Stimulated activated naive CD8-positive, alpha-beta T cell treated with anti-CD3 and anti-CD28 coated beads, Interleukin-15, Interleukin-2, amounts not matched to agents 100 ng/mL and 50 ng/mL, for 24 hours (primary cell): ENCODE measurements around the gene ARHGAP18.

Experiments used
- H3K27ac Mint-ChIP-seq: one replicate; pipeline ENCODE4 v1.8.0; 2021; ENCODE audit warnings: mild to moderate bottlenecking, mixed read lengths
- H3K27me3 Mint-ChIP-seq: one replicate; pipeline ENCODE4 v1.8.0; 2021; ENCODE audit warnings: mixed read lengths
- H3K36me3 Mint-ChIP-seq: one replicate; pipeline ENCODE4 v1.8.0; 2021; ENCODE audit warnings: low read depth, mixed read lengths
- H3K4me1 Mint-ChIP-seq: one replicate; pipeline ENCODE4 v1.8.0; 2021; ENCODE audit warnings: low read depth, mixed read lengths
- H3K4me3 Mint-ChIP-seq: one replicate; pipeline ENCODE4 v1.8.0; 2021; ENCODE audit warnings: mild to moderate bottlenecking, mixed read lengths
- H3K9me3 Mint-ChIP-seq: one replicate; pipeline ENCODE4 v1.8.0; 2021; ENCODE audit warnings: mixed read lengths

Gene ARHGAP18

GRCh38 chr6:129672881-129673631 is 36.9 kb downstream of the ARHGAP18 start:
- peak overlapping the region; percentile 96 for H3K27ac Mint-ChIP-seq
- peaks cover 46% of the 10 kb centered on the region for H3K4me1 Mint-ChIP-seq
- no peaks in the 10 kb centered on the region for H3K27me3 Mint-ChIP-seq
- peak overlapping the region; percentile 76 for H3K4me3 Mint-ChIP-seq
- no peaks in the 10 kb centered on the region for H3K36me3 Mint-ChIP-seq
- no peaks in the 10 kb centered on the region for H3K9me3 Mint-ChIP-seq

DNA sequence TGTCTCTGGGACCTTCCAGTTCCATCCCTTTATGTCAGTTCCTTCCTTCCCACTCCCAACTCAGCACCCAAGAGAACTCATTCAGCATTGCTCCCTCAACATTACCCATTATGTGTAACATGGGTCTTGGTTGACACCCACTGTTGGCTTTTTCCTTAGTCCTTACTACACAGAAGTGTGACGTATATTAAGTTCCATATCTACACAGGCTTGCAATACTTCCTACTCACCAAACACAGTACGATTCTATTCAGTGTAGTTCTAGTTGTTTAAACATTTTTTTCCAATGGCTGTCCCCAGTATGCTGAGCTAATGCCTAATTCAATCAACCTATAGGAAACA is 37.7 kb downstream of the ARHGAP18 start:
- H3K4me1 Mint-ChIP-seq = peaks cover 42% of the 10 kb centered on the region
- H3K36me3 Mint-ChIP-seq = no peaks in the 10 kb centered on the region
- H3K9me3 Mint-ChIP-seq = no peaks in the 10 kb centered on the region
- H3K27ac Mint-ChIP-seq = peak overlapping the region; percentile 96
- H3K27me3 Mint-ChIP-seq = no peaks in the 10 kb centered on the region
- peak overlapping the region; percentile 76 for H3K4me3 Mint-ChIP-seq

DNA sequence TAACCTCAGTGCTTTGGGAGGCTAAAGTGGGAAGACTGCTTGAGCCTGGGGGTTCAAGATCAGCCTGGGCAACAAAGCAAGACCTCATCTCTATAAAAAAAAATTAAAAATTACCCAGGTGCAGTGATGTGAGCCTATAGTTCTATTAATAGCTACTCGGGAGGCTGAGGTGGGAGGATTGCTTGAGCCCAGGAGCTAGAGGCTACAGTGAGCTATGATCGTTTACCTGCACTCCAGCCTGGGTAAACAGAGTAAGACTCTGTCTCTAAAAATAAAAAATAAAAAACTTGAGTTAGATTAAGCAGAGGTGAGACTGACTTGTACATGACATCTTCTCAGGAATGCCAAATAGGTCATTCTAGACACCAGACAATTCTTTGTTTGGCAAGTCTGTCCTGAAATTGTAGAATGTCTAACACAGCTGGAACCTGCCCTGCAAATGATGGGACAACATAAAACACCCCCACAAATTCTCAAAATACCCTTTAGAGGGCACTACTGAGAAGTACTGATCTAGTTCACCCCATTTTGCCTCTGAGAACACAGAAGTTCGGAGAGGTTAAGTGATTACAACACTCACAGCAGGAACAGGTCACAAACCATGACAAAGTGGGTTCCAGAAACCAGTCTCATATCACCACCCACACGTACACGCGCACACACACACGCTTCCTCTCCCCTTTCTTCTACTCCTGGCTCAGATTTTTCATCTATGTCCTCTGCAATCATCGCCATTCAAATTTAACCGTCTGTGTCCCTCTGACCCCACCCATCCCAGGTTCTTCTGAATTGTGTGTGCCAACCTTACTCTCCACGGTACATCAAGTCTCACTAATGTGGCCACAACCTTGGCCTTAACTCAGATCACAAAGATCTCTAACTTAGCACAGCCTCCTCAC is 38.3 kb downstream of the ARHGAP18 start:
- H3K27me3 Mint-ChIP-seq = no peaks in the 10 kb centered on the region
- peak overlapping the region; percentile 76 for H3K4me3 Mint-ChIP-seq
- H3K9me3 Mint-ChIP-seq = no peaks in the 10 kb centered on the region
- peak overlapping the region; percentile 96 for H3K27ac Mint-ChIP-seq
- H3K4me1 Mint-ChIP-seq = peaks cover 41% of the 10 kb centered on the region
- H3K36me3 Mint-ChIP-seq = no peaks in the 10 kb centered on the region

GRCh38 chr6:129670634-129671033 is 39.3 kb downstream of the ARHGAP18 start:
- Mint-ChIP-seq H3K4me3 (no peak overlapping the region), H3K9me3 (no peaks in the 10 kb centered on the region), H3K27ac (no peak overlapping the region), H3K4me1 (peaks cover 41% of the 10 kb centered on the region), H3K36me3 (no peaks in the 10 kb centered on the region), H3K27me3 (no peaks in the 10 kb centered on the region)

- Mint-ChIP-seq H3K36me3 (no peaks in the 10 kb centered on the region), H3K4me1 (peaks cover 23% of the 10 kb centered on the region), H3K27me3 (no peaks in the 10 kb centered on the region), H3K9me3 (no peaks in the 10 kb centered on the region), H3K4me3 (no peak overlapping the region), H3K27ac (no peak overlapping the region)
Measured at GRCh38 chr6:129667621-129668020, 42.4 kb downstream of the ARHGAP18 start.

DNA sequence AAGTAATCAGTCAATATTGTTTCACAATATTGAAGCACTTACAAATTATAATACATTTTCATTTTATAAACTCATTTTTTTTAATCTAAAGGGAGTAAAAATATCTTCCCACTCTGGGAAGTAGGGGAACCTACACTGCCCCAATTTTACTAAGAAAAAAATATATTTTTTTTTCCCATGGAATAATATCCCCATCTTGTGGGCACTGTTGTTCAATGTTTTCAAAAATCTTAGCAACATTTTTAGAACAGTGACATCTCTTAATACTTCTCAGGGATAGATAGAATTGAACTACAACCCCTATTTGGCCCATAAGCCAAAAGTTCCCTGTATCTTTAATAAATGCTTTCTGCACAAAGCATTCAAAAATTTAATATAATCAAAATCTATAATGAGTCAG is 42.9 kb downstream of the ARHGAP18 start:
- H3K9me3 Mint-ChIP-seq = no peaks in the 10 kb centered on the region
- H3K4me1 Mint-ChIP-seq = peaks cover 18% of the 10 kb centered on the region
- H3K27ac Mint-ChIP-seq = no peak overlapping the region
- H3K36me3 Mint-ChIP-seq = no peaks in the 10 kb centered on the region
- no peak overlapping the region for H3K4me3 Mint-ChIP-seq
- H3K27me3 Mint-ChIP-seq = no peaks in the 10 kb centered on the region

GRCh38 chr6:129665555-129665954 is 44.4 kb downstream of the ARHGAP18 start:
- H3K4me1 Mint-ChIP-seq = peaks cover 3% of the 10 kb centered on the region
- no peaks in the 10 kb centered on the region for H3K27me3 Mint-ChIP-seq
- H3K27ac Mint-ChIP-seq = no peak overlapping the region
- H3K9me3 Mint-ChIP-seq = no peaks in the 10 kb centered on the region
- no peak overlapping the region for H3K4me3 Mint-ChIP-seq
- no peaks in the 10 kb centered on the region for H3K36me3 Mint-ChIP-seq

DNA sequence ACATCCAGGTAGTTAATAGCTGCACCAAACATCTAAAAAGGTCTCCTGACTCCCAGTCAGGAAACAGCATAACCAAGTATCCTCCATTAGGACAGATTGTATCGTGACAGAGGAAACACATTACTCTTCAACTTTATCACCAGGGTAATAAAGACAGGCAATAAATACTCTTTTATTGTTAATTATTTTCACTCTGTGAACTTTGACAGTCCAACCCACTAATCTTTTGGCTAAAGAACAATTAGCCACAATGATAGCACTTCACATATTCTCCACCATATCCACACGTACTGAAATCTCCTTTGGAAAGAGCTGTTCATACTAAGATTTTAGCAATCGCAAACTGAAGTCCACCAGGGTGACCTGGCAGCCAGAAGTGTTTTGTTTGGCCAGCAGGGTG is 46.4 kb downstream of the ARHGAP18 start:
- H3K4me3 Mint-ChIP-seq = no peak overlapping the region
- no peaks in the 10 kb centered on the region for H3K36me3 Mint-ChIP-seq
- peaks cover 3% of the 10 kb centered on the region for H3K4me1 Mint-ChIP-seq
- no peak overlapping the region for H3K27ac Mint-ChIP-seq
- H3K9me3 Mint-ChIP-seq = no peaks in the 10 kb centered on the region
- no peaks in the 10 kb centered on the region for H3K27me3 Mint-ChIP-seq

DNA sequence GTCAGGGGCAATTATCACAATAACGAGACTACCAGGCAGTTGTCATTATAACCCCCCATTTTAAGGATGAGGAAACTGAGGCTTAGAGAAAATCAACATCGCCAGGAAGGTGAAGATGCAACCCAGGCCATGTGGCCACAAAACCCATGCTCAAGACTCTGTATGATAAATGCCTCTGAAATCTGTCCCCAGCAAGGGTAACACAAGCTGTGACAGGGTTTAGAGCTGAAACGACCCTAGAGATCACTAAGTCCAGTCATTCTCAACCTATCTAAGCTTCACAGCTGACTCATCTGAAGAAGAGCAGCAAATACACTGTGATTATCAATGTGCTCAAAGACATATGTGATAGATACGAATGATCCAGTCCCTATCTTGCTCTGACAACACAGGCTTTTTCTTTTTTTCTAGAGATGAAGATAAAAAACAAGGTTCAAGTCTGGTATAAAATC is 47.0 kb downstream of the ARHGAP18 start:
- Mint-ChIP-seq H3K4me3 (no peak overlapping the region), H3K36me3 (no peaks in the 10 kb centered on the region), H3K27me3 (no peaks in the 10 kb centered on the region)

GRCh38 chr6:129662406-129662766 is 47.6 kb downstream of the ARHGAP18 start:
- H3K27ac Mint-ChIP-seq = no peak overlapping the region

More for the DNA sequence above, 47.0 kb downstream of the ARHGAP18 start:
- no peaks in the 10 kb centered on the region for H3K9me3 Mint-ChIP-seq
- H3K27ac Mint-ChIP-seq = no peak overlapping the region
- peaks cover 3% of the 10 kb centered on the region for H3K4me1 Mint-ChIP-seq

DNA sequence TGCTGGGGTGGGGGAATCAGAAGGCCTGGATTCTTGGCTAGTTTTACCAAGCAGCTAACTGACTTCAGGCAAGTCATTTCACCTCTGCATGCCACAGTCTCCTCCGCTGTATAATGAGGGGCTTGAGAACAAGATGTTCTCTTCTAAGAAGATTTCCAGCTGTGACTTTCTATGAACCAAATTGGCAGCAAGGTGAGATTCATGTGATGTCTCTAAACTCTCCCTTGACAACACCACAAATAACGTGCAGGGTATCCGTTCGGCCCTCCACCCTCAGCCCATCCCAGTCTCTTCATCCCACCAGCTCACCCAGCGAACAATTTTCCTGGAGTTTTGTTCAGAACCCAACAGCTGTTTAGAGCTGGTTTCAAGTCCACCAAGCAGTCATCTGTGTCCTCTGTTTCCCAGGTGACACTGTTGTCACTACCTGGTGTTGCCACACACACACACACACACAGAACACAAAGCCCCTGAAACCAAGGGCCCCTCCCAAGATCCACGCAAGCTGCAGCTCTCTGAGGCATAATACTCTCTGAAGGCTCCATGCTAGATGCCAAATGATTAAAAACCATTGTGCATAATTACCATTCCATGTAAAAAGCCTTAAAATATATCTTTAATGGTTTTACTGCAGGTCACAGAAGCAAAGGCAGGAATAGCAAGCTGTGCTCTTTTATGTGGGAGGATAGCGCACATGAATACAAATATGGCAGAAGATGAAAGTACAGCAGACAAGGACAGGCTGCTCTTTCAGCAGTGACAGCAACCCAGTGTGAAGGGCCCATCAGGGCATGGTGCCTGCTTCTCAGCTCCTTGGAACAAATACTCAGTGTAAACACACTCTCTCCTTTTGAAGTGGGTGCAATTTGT is 48.2 kb downstream of the ARHGAP18 start:
- Mint-ChIP-seq H3K9me3 (no peaks in the 10 kb centered on the region), H3K4me1 (no peaks in the 10 kb centered on the region), H3K27me3 (no peaks in the 10 kb centered on the region), H3K36me3 (no peaks in the 10 kb centered on the region), H3K4me3 (no peak overlapping the region), H3K27ac (no peak overlapping the region)

More at GRCh38 chr6:129662406-129662766, 47.6 kb downstream of the ARHGAP18 start:
- Mint-ChIP-seq H3K4me1 (no peaks in the 10 kb centered on the region), H3K4me3 (no peak overlapping the region), H3K27me3 (no peaks in the 10 kb centered on the region), H3K9me3 (no peaks in the 10 kb centered on the region), H3K36me3 (no peaks in the 10 kb centered on the region)

DNA sequence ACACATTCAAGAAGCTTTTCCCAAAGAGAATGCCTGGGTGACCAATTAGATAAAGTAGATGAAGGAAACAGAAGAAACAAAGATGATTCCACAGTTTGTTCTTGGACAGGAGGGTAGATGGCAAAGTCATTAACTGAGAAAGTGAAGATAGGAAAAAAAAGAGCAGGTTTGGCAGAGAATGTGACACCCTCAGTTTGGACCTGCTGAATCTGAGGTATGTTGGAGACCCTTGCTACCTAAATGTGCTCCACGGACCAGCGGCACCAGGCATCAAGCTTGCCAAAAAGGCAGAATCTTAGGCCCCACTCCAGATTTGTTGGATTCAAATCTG is 49.7 kb downstream of the ARHGAP18 start:
- Mint-ChIP-seq H3K27me3 (no peaks in the 10 kb centered on the region), H3K4me1 (peaks cover 7% of the 10 kb centered on the region), H3K4me3 (no peak overlapping the region), H3K9me3 (no peaks in the 10 kb centered on the region), H3K27ac (no peak overlapping the region), H3K36me3 (no peaks in the 10 kb centered on the region)

DNA sequence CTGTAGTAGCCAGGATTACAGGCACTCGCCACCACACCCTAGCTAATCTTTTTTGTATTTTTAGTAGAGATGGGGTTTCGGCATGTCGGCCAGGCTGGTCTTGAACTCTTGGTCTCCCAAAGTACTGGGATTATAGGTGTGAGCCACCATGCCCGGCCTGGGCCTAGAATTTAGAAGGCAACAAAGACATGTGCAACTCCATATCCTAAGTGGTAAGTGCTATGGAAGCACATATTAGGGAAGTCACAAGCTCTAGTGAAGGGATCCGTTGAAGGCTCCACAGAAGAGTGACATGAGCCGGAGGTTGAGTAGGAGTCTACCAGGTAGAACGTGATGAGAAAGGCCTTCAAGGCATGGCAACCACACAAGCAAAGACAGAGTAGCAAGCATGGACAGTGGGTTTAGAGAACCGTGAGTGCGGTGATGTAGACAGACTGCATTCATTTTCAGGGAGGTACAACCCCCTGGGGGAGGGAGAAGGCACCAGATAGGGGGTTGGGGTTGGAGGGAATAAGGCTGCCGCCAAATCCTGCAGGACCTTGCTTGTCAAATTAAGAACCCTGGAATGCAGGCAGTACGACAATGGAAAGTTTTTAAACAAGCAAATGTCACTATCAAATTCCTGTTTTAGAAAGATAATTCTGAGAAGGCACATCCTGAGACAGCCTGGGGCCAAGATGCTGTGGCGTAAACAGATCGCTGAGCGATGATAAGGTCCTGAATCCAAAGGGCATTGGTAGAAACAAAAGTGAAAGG is 50.2 kb downstream of the ARHGAP18 start:
- H3K9me3 Mint-ChIP-seq = no peaks in the 10 kb centered on the region

GRCh38 chr6:129659167-129659566 is 50.8 kb downstream of the ARHGAP18 start:
- Mint-ChIP-seq H3K4me3 (no peak overlapping the region), H3K9me3 (no peaks in the 10 kb centered on the region), H3K27me3 (no peaks in the 10 kb centered on the region), H3K27ac (no peak overlapping the region), H3K36me3 (no peaks in the 10 kb centered on the region), H3K4me1 (peaks cover 8% of the 10 kb centered on the region)

More for the DNA sequence above, 50.2 kb downstream of the ARHGAP18 start:
- Mint-ChIP-seq H3K27ac (no peak overlapping the region), H3K27me3 (no peaks in the 10 kb centered on the region), H3K4me3 (no peak overlapping the region), H3K4me1 (peaks cover 8% of the 10 kb centered on the region), H3K36me3 (no peaks in the 10 kb centered on the region)
